Type B pancreatic cell (in vitro differentiated cells): Measurements from ENCODE around the gene BCL7A. TPM values are rescaled to one million over a fixed set of nuclear protein-coding genes. Genes with fewer than 3 reads are reported as not detected.
"Not testable (repeated sequence)": the region's sequence is repeated elsewhere in the genome, so short reads cannot be mapped to it uniquely, and the experiment has no call there.

ENCODE experiments used
- DNase-seq: peaks from one replicate; pipeline ENCODE4 v3.0.0; 2021; ENCODE audit warnings: mixed read lengths; ENCODE audit not compliant: unreplicated experiment; ENCODE audit errors: extremely low spot score
- H3K27ac Mint-ChIP-seq: 2 replicates; pipeline ENCODE4 v1.8.0; 2021; ENCODE audit warnings: mild to moderate bottlenecking, mixed read lengths
- H3K27me3 Mint-ChIP-seq: 2 replicates; pipeline ENCODE4 v1.8.0; 2021; ENCODE audit warnings: mixed read lengths
- H3K36me3 Mint-ChIP-seq: 2 replicates; pipeline ENCODE4 v1.8.0; 2021; ENCODE audit warnings: mixed read lengths
- H3K4me1 Mint-ChIP-seq: one replicate; pipeline ENCODE4 v1.8.0; 2021; ENCODE audit warnings: mixed read lengths; ENCODE audit not compliant: unreplicated experiment
- H3K4me3 Mint-ChIP-seq: 2 replicates; pipeline ENCODE4 v1.8.0; 2021; ENCODE audit warnings: mild to moderate bottlenecking, mixed read lengths
- H3K9me3 Mint-ChIP-seq: 2 replicates; pipeline ENCODE4 v1.8.0; 2021; ENCODE audit warnings: mixed read lengths
- CTCF ChIP-seq: fragments of 200-600 bp; sonication (generic); conservative IDR thresholded peaks from 2 replicates; pipeline ENCODE4 v1.5.0; 2021; ENCODE audit warnings: antibody characterized with exemption, mild to moderate bottlenecking
- total RNA-seq: library from RNA; stranded (reverse); gene quantifications from 2 replicates; pipeline ENCODE4 v1.2.1, GENCODE V29; 2021; ENCODE audit warnings: low replicate concordance

BCL7A gene
- total RNA-seq, 1 donor from 2014 or later = 30.9 TPM

DNA sequence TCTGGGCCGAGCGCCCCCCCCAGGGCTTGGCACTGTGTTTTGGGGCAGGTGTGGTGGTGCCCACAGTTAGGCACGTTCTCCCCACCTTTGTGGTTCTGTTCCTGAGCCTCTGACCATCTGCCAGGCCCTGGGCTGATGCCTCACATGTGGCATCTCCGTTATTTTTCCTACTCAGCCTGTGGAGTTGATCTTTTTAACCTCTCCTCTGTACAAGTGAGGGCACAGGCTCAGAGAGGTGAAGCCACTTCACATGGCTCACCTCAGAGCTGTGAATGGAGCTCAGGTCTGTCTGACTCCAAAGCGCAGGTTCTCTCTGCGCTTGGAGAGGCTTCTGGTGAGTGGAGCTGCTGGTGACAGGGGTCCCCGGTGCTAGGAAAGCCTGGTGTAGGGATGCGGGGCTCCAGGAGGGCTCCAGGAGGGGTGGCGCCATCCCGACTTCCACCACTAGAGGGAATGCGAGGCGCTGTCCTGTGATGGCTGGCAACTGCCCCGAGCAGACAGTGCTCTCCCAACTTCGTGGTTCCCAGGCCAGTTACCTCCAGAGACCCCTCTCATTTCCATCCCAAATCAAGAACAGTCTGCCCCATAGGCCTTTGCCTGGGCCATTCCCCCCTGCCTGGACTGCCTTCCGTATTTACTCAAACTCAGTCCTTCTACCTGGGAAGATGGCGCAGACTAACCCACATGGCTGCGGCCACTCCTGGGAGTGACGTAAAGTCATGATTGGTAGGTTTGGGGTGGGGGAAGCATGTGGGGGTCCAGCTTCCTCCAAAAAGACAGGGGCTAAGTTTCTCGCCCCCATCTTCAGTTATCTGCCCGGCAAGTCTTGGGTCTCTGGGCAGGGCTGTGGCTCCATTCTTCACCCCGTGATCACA, 9.9 kb downstream of the BCL7A start:
- DNase-seq = no peak
- Mint-ChIP-seq H3K4me1 (peaks cover 19% of the 10 kb centered on the region), H3K27me3 (no peaks in the 10 kb centered on the region), H3K27ac (no peak overlapping the region), H3K9me3 (no peaks in the 10 kb centered on the region), H3K36me3 (peaks cover 14% of the 10 kb centered on the region), H3K4me3 (no peak overlapping the region)
- TF ChIP-seq CTCF = peak; percentile 81

DNA sequence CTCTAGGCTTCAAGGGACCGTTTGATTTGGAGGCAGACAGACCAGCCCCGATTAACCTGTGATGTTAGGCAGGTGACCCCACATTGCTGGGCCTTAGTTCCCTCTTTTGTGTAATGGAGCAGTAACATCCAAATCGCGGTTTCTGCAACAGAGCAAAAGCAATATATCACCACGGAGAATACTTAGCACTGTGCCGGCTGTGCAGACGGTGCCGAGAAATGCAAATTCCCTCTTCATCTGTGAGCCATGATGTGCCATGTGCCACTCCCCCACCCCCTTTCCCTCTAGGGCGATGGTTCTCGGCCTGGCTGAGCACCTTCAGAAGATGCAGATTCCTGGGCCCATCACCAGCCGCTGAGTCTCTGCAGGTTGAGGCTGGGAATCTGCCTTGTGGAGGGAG, 10.9 kb downstream of the BCL7A start:
- Mint-ChIP-seq H3K36me3 (peaks cover 14% of the 10 kb centered on the region), H3K9me3 (no peaks in the 10 kb centered on the region), H3K4me3 (no peak overlapping the region), H3K27me3 (no peaks in the 10 kb centered on the region), H3K4me1 (peaks cover 15% of the 10 kb centered on the region), H3K27ac (no peak overlapping the region)
- TF ChIP-seq CTCF = no peak
- no peak for DNase-seq

- no peak for TF ChIP-seq CTCF
- Mint-ChIP-seq H3K36me3 (peaks cover 14% of the 10 kb centered on the region), H3K27ac (peak overlapping the region; percentile 66), H3K4me3 (no peak overlapping the region), H3K27me3 (no peaks in the 10 kb centered on the region), H3K9me3 (no peaks in the 10 kb centered on the region), H3K4me1 (no peaks in the 10 kb centered on the region)
- no peak for DNase-seq
These were observed 13.6 kb downstream of the BCL7A start for GRCh38 chr12:122035292-122035691.

- Mint-ChIP-seq H3K36me3 (peaks cover 17% of the 10 kb centered on the region), H3K4me1 (peaks cover 5% of the 10 kb centered on the region), H3K27ac (no peak overlapping the region), H3K9me3 (no peaks in the 10 kb centered on the region), H3K27me3 (no peaks in the 10 kb centered on the region), H3K4me3 (no peak overlapping the region)
- TF ChIP-seq CTCF = no peak
- no peak for DNase-seq
These were observed 14.5 kb downstream of the BCL7A start for GRCh38 chr12:122036153-122036552.

GRCh38 chr12:122040579-122041386, 19.1 kb downstream of the BCL7A start:
- Mint-ChIP-seq H3K27ac (peak overlapping the region; percentile 75), H3K9me3 (no peaks in the 10 kb centered on the region), H3K27me3 (no peaks in the 10 kb centered on the region), H3K4me3 (peak overlapping the region; percentile 67), H3K4me1 (peaks cover 5% of the 10 kb centered on the region), H3K36me3 (peaks cover 15% of the 10 kb centered on the region)
- no peak for TF ChIP-seq CTCF
- no peak for DNase-seq

DNA sequence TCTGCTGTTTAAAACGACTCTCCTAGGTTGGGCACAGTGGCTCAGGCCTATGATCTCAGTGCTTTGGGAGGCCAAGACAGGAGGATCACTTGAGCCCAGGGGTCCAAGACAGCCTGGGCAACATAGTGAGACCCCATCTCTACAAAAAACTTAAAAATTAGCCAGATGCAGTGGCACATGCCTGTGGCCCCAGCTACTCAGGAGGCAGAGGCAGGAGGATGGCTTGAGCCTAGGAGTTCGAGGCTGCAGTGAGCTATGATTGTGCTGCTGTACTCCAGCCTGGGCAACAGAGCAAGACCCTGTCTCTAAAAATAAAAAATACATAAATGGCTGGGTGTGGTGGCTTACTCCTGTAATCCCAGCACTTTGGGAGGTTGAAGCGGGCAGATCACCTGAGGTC, 19.8 kb downstream of the BCL7A start:
- H3K36me3 Mint-ChIP-seq = peaks cover 14% of the 10 kb centered on the region
- not testable (repeated sequence) for H3K27ac Mint-ChIP-seq, H3K9me3 Mint-ChIP-seq, H3K27me3 Mint-ChIP-seq, H3K4me3 Mint-ChIP-seq, H3K4me1 Mint-ChIP-seq, DNase-seq
